NOMO-1 treated with DMSO at 0.1 percent for 48 hours (cell line): ENCODE results near the gene CFAP46.
"Not testable (repeated sequence)": the region's sequence is repeated elsewhere in the genome, so short reads cannot be mapped to it uniquely, and the experiment has no call there.

Experiments
- DNase-seq: peaks from one replicate; lab custom pipeline; 2025; ENCODE audit not compliant: unreplicated experiment; lab: John Stamatoyannopoulos, UW

CFAP46 gene

DNA sequence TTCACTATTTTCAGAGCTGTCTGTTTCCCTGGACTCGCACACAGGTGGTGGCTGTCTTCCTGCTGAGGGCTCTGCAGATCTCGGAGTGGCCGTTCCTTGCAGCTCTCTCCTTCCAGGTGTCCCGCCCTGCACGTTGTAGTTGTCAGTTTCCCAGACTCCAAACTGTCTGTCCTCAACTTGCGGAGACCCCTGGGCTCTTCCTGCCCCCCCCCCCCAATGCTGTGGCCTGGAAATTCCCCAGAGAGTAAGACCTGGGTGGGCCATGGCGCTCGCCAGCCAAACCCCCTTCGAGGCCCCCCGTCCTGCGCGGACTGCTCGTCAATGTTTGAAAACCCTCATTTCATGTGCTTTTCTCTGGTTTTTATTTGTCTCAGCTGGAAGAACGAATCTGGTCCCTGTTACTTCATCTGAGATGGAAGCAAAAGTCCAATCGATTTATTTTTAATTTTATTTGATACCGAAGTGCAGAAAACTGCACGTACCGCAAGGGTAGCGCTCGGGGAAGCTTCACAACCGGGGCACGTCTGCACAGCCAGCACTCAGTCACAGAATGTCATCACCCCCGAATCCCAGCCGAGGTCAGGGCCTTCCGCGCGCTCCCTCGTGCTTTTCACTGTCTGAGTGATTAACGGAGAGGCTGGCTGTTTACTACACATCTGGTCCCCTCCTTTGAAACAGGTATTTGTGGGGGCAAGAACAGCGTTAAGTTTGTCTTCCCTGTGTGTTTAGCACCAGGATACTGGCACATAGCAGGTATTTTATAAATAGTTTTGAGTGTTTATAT lies 110.0 kb downstream of the CFAP46 start:
- no peak for DNase-seq

DNA sequence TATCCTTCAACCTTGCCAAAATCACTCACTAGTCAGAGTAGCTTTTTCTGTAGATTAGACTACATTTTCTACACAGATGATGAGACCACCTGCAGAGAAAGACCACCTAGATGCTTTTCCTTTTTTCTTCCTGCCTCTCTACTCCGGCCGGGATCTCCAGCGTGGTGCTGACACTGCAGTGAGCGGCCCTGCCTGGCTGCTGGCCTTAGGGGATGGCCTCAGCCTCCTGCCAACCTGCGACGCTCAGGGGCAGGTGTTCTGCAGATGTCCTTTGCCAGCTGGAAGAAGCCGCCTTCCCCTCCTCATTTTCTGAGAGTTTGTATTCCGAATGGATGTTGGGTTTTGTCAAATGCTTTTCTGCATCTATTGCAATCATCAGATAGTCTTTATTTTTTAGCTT lies 113.0 kb downstream of the CFAP46 start:
- DNase-seq, result no peak

DNA sequence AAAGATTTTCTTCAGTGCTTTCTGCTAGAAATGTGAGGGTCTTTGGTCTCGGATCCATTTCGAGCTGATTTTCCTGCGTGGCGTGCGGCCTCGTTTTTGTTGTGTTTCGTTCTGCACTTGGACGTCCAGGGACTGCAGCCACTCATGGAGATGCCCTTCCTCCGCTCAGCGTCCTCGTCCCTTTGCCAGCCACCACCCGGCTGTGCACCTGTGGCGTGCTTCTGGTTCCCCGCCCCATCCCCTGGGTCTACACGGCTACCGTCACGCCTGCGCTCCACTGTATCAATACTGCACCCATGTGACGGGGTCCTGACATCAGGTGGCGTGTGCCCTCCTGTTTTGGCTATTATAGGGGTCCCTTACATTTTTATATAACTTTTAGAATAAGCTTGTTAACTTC lies 113.7 kb downstream of the CFAP46 start:
- no peak for DNase-seq

DNA sequence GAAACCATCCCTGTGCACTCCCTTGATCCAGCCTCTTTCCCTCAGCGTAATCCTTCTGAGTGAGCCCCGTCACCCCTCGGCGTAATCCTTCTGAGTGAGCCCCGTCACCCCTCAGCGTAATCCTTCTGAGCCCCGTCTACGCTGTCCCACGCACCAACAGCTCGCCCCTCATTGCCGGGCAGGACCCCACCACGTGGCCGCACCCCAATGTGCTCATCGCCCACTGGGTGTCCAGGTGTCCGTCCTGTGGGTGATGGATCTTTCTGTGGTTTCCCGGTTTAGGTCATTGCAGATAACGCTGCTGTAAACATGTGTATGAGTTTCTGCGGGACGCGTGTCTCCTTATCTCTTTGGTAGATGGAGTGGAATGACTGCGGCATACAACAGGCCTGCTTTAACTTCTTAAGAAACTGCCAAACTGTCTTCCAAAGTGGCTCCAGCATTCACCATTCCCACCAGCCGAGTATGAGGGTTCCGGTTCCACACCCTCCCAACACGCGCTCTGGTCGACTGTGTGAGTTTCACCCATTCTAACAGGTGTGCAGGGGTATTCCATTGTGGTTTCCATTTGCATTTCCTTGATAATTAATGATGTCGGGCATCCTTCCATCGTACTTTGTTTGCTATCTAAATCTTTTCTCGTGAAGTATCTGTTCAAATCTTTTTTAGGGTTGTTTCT lies 114.4 kb downstream of the CFAP46 start:
- no peak for DNase-seq

DNA sequence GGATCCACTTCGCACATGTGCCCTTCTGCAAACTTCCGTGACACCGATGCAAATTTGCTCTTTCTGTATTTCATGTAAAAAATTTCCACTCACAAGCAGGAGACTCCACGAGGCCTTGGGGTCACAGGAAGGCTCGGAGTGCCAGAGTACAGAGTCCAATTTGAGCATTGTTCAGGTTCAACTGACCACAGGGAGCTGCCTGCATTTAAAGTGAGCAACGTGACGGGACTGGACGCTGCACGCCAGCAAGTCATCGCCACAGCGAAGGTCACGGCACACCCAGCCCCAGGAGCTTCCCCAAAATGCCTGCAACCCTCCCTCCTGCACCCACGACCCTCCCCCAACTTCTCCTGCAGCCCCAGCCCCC lies 115.0 kb downstream of the CFAP46 start:
- no peak for DNase-seq

DNA sequence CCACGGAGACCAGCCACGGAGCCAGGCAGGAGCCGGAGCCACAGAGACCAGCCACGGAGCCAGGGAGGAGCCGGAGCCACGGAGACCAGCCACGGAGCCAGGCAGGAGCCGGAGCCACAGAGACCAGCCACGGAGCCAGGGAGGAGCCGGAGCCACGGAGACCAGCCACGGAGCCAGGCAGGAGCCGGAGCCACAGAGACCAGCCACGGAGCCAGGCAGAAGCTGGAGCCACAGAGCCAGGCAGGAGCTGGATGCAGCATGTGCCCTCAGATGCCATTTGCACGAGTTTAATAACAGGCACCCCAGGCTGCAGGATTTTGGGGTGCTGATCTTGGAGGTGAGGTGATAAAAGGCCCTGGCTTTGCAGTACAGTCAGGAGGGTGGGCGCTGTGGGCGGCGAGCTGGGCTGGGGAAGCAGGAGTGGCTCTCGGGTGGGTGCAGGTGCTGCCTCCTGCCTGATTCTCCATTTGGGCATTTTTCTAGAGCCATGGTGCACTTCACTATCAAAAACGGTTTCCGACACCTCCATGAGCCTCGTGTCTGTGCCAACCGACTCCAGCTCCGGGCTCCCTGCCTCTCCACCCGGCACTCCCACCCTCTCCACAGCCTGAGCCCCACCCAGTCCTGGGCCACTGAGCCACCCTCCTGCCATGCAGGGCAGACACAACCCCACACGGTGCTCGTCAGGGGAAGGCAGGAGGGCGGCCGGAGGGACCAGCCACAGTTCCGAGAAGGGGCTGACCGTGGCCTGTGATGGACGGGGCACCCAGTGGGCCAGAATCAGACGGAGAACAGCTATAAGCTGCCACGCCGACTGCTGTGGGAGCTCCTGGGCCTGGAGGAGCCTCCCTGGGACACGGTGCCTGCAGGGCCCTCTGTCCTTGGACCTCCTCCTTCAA lies 115.6 kb downstream of the CFAP46 start:
- no peak for DNase-seq

DNA sequence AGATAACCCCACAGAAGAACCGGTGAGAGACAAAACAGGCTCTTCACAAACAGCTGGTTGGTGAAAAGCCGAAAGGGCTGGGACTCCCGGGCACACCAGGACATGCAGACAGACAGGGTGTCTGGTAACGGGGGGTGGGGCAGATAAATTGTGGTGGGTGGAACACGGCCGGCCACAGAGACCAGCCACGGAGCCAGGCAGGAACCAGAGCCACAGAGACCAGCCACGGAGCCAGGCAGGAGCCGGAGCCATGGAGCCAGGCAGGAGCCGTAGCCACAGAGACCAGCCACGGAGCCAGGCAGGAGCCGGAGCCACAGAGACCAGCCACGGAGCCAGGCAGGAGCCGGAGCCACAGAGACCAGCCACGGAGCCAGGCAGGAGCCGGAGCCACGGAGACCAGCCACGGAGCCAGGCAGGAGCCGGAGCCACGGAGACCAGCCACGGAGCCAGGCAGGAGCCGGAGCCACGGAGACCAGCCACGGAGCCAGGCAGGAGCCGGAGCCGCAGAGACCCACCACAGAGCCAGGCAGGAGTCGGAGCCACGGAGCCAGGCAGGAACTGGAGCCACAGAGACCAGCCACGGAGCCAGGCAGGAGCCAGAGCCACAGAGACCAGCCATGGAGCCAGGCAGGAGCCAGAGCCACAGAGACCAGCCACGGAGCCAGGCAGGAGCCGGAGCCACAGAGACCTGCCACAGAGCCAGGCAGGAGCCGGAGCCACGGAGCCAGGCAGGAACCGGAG lies 116.4 kb downstream of the CFAP46 start:
- DNase-seq, result not testable (repeated sequence)

DNA sequence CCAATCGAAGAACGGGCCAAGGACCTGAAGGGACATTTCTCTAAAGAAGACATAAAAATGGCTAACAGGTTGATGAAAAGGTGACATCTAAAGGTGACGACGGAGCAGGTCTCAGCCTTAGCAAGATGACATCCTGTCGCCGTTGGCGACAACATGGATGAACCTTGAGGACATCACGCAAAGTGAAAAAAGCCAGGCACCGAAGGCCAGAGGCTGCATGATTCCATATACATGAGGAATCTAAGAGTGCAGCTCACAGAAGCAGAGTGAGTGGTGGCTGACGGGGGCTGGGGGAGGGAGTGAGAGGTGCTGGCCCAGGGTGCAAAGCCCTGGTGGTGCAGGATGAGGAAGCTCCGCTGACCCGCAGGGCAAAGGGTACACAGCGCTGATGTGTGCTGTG lies 122.3 kb downstream of the CFAP46 start:
- DNase-seq, result no peak

DNA sequence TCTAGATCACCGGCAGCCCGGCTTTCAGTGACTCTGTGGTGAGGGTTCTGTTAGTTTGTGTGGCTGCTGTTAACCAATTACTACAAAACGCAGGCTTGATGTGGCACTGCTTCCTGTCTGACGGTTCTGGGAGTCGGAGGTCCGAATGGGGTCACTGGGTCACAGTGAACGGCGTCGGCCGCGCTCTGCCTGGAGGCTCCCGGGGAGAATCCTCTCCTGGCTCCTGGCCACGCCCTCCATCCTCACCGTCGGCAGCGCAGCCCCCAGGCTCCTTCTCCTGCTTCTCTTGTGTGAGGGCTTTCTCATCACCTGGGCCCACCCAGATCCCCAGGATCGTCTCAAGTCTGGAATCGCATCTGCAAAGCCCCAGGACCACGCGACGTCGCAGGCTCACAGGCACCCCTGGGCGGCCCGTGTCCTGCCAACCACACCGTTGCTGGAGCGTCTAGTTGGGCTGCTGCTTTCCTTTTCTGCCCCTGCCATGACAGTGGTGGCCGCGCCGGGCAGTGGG lies 124.6 kb downstream of the CFAP46 start:
- DNase-seq, result no peak

DNA sequence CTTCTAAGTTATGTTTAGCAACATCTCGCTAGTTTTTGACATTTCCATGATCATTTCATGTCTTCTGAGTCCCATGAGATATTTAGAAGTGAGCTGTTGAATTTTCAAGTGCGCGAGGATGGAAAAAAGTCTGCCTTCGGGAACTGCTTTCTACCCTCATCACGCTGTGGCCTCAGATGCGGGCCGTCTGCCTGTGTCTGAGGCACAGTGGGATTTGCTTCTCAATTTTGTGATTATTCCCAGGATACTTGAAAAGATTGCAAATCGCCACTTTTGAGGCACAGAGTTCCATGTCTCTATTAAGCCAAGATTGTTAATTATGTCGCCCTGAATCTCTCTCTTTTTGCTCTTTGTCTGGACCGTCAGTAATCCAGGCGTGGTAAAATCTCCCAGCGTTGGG lies 125.7 kb downstream of the CFAP46 start:
- no peak for DNase-seq

DNA sequence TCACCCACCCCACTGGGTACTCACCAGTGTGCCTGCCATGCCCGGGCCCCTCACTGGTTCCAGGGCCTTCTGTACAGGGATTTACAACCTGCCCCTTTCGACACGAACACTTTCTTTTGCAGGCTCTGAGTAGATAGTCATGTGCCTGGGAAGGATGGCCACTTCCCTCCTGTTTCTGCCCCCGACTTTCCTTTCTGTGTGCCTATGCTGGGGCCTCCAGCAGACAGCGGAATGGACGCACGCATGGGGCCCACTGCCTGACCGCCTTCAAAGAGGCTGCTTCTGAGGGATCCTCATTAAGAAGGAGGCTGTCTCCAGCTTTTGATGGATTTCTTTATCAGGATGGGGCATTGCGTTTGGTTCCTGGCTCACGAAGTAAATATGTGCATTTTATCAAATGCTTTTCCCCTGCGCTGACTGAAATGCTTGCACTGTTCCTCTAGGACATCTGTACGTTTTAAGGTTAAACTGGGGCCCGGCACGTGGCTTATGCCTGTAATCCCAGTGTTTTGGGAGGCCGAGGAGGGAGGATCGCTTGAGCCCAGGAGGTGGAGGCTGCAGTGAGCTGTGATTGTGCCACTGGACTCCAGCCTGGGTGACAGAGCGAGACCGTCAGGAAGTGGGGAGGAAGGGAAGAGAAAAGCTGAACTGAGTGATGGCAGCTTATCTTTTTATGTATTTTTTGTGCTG lies 127.1 kb downstream of the CFAP46 start:
- DNase-seq, result no peak

DNA sequence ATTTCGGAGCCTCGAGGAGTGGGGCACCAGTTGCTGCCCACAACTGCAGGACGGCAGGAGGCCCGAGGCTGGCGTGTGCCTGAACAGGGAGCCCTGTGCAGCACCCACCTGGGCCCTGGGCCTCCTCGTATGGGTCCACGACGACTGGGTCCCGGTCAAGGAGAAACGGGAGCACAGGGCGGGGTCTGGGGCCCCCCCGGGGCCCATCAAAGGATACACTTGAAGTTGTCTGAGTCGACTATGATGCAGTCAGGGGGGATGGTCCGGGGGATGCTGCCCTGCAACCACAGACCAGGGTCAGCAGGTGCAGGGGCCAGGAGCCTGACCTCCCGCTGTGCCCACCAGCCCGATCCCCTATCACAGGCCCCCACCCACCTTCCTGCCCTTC lies 127.9 kb downstream of the CFAP46 start:
- DNase-seq, result no peak

DNA sequence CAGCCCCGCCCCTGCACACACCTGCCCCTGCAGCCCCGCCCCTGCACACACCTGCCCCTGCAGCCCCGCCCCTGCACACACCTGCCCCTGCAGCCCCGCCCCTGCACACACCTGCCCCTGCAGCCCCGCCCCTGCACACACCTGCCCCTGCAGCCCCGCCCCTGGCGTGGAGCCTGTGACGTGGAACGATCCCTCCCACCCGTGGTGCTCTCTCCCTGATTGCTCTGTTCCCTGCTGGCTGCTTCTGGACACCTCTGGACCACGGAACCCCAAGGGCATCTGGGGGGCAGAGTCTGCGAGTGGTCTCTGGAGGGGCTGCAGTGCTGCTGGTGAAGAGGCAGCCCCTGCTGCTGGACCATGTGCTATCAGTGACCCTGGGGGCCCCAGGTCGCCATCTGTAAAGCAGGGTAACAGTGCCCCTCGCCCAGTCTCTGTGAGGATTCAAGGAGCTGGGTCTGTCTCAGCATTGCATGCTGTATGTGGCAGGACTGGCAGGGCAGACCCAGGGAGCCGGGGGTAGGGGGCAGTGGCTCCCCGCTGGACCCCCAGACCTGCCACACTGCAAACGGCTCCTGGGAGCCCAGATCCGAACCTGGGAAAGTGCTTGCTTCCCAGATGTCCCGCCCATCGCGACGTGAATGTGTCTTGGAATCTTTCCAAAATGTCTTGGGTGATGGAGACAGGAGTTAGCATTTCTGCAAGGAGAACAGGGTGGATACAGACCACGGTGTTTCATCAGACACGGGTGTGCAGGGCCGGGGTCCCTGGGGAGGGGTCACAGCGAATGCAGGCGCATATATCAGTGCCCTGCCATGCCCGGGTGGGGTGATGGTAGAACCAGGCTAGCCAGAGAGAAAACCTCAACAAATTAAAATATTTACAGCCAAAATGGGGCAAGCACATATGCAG lies 128.6 kb downstream of the CFAP46 start:
- no peak for DNase-seq

DNA sequence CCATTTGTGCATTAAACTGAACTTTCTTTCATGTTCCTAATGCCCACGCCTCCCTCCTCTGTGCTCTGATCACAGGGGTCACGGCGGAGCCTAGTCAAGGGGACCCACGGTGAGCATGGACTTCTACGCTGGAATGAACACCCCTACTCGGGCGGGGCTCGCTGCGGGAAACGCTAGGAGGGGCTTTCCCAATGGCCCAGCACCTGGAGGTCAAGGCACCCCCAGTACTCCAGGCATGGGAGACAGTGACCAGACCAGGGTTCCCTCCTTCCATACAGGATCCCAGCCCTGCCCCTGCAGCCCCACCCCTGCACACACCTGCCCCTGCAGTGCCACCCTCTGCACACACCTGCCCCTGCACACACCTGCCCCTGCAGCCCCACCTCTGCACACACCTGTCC lies 129.4 kb downstream of the CFAP46 start:
- DNase-seq, result no peak

DNA sequence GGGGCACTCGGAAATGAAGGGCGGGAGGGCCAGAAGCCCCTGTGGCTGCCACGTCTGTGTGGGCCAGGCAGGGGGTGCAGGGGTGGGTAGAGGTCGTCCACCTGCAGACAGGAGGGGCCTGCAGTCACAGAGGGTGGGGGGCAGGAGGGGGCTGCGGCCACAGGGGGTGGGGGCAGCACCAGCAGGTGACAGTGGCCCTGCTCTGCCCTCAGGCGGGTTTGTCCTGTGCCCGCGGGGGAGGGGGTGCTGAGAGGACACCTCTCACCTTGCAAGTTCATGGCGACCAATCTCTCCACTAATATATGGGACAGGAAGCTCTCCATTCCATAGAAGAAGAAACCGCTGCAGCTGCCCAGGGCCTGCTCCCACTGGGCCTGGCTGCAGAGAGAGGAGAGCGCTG lies 129.8 kb downstream of the CFAP46 start:
- no peak for DNase-seq

DNA sequence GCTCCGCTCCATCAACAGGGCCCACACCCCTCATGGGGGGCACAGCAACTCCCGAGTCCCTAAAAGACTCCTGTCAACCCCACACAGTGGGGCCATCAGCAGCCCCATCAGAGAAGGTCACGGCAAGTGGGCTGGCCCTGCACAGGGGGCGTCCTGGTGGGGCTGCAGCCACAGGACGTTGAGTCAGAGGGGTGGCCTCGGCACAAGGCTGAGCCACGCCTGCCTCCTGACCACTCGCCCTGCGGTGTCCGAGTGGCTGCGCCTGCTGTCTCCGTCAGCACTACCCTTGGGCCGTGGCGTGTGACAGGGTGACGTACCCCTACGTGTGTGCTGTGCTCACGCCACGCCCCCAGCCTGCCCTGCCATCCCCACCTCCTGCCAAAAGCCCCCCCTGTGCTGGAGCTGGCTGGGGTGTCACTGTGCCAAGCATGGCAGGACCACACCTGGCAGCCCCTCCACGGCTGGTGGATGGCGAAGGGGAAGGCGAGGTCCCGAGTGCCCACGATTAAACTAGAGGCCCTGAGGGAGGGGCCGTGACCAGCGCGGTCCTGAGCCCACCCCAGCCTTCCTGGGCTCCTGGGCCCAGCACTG lies 130.4 kb downstream of the CFAP46 start:
- no peak for DNase-seq

DNA sequence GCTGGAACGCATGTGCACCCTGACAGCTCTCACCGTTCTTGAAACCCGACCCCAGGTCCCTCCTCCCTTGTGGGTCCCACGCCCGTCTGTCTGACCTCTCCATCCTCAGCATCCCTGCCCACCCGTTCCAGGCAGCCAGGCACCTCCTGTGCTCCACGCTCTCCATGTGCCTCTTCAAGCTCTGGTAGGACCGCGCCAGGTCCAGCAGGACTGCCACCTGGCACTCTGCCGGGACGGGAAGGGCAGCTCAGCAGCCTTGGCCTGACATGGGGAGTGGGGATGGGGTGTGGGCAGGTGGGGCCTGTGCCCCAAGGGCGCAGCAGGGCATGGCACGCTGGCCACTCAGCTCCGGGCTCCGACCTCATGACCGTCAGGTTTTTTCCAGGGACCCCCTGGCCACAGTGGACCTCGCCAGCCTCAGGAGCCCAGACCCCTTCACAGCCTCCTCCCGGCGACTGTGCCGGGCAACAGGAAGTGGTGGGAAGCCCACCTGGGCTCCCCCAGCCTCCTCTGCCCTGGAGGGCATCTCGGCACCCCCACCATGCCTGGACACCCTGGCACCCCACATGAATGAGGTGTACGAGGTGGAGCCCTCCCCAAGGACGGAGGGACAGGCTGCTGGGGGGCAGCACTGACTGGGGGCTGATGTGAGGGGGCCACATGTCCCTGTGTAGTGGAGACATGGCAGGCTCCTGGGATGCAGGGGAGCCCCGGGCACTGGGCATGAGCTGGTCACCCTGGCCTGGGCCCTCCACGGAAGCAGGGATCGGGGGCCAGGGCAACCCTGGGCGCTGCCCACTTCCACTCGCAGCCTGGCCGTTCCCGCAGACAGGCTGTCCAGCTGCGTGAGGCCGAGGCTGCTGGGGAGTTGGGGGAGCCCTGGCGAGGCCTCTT lies 131.3 kb downstream of the CFAP46 start:
- DNase-seq, result no peak
